ENCODE data around the gene FAM222B. TPM values are rescaled to one million over a fixed set of nuclear protein-coding genes. Genes with fewer than 3 reads are reported as not detected.

The FAM222B gene
- total RNA-seq, 2 donors from 2014 or later, result 18.7 to 25.1 TPM

Other genes starting within 250 kb of the FAM222B start
- gene SPAG5, start 243.8 kb downstream of the FAM222B start, total RNA-seq, result 100 to 1,000 TPM; 140 to 195 TPM
- gene RSKR, start 228.6 kb downstream of the FAM222B start, total RNA-seq, result 10 to 100 TPM; 25.5 to 36.3 TPM
- gene BLTP2, start 197.6 kb downstream of the FAM222B start, total RNA-seq, result 100 to 1,000 TPM; 134 to 226 TPM
- gene SDF2, start 180.9 kb downstream of the FAM222B start, total RNA-seq, result 10 to 100 TPM; 48.3 to 48.6 TPM
- 10 to 100 TPM; 80.2 to 89.1 TPM for gene SUPT6H, start 180.6 kb downstream of the FAM222B start, total RNA-seq
- gene PROCA1, start 130.9 kb downstream of the FAM222B start, total RNA-seq, result 10 to 100 TPM in 1 of 2 donors, 1 to 10 TPM in 1; 4.4 to 12.4 TPM
- 10 to 100 TPM in 1 of 2 donors, 1 to 10 TPM in 1; 4.1 to 22.4 TPM for gene RAB34, start 124.9 kb downstream of the FAM222B start, total RNA-seq
- 1,000 to 10,000 TPM; 2,238 to 2,546 TPM for gene RPL23A, start 122.8 kb downstream of the FAM222B start, total RNA-seq
- gene TLCD1, start 116.6 kb downstream of the FAM222B start, total RNA-seq, result 10 to 100 TPM in 1 of 2 donors, 1 to 10 TPM in 1; 4.8 to 13.4 TPM
- 1 to 10 TPM; 4.9 to 9.2 TPM for gene NEK8, start 114.0 kb downstream of the FAM222B start, total RNA-seq
- 100 to 1,000 TPM in 1 of 2 donors, 10 to 100 TPM in 1; 78.4 to 181 TPM for gene TRAF4, start 98.8 kb downstream of the FAM222B start, total RNA-seq
- 10 to 100 TPM; 38.2 to 60.2 TPM for gene ERAL1, start 12.2 kb upstream of the FAM222B start, total RNA-seq
- 100 to 1,000 TPM in 1 of 2 donors, 10 to 100 TPM in 1; 85.8 to 113 TPM for gene FLOT2, start 54.9 kb upstream of the FAM222B start, total RNA-seq
- gene DHRS13, start 60.3 kb upstream of the FAM222B start, total RNA-seq, result 10 to 100 TPM; 24.9 to 82.1 TPM
- 10 to 100 TPM; 56.9 to 60.2 TPM for gene PHF12, start 108.7 kb upstream of the FAM222B start, total RNA-seq
- not detected for gene SEZ6, start 163.2 kb upstream of the FAM222B start, total RNA-seq
- gene PIPOX, start 200.4 kb upstream of the FAM222B start, total RNA-seq, result 1 to 10 TPM; 2.0 to 5.6 TPM